ENCODE measurements around the gene INVS. TPM values are rescaled to one million over a fixed set of nuclear protein-coding genes. Genes with fewer than 3 reads are reported as not detected.

The INVS gene, protein sequence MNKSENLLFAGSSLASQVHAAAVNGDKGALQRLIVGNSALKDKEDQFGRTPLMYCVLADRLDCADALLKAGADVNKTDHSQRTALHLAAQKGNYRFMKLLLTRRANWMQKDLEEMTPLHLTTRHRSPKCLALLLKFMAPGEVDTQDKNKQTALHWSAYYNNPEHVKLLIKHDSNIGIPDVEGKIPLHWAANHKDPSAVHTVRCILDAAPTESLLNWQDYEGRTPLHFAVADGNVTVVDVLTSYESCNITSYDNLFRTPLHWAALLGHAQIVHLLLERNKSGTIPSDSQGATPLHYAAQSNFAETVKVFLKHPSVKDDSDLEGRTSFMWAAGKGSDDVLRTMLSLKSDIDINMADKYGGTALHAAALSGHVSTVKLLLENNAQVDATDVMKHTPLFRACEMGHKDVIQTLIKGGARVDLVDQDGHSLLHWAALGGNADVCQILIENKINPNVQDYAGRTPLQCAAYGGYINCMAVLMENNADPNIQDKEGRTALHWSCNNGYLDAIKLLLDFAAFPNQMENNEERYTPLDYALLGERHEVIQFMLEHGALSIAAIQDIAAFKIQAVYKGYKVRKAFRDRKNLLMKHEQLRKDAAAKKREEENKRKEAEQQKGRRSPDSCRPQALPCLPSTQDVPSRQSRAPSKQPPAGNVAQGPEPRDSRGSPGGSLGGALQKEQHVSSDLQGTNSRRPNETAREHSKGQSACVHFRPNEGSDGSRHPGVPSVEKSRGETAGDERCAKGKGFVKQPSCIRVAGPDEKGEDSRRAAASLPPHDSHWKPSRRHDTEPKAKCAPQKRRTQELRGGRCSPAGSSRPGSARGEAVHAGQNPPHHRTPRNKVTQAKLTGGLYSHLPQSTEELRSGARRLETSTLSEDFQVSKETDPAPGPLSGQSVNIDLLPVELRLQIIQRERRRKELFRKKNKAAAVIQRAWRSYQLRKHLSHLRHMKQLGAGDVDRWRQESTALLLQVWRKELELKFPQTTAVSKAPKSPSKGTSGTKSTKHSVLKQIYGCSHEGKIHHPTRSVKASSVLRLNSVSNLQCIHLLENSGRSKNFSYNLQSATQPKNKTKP
- 10 to 100 TPM; 31.7 to 37.1 TPM for total RNA-seq
- 13.3 TPM for polyA plus RNA-seq (ENCODE audit: insufficient read depth, low read depth, low replicate concordance)
- long read RNA-seq, donor 1: 0 reads
- long read RNA-seq, donor 2, partial matches to known transcripts: 31 of 45 reads
- long read RNA-seq, donor 2, other reads (novel, unspliced or antisense): 13 of 45 reads

DNA sequence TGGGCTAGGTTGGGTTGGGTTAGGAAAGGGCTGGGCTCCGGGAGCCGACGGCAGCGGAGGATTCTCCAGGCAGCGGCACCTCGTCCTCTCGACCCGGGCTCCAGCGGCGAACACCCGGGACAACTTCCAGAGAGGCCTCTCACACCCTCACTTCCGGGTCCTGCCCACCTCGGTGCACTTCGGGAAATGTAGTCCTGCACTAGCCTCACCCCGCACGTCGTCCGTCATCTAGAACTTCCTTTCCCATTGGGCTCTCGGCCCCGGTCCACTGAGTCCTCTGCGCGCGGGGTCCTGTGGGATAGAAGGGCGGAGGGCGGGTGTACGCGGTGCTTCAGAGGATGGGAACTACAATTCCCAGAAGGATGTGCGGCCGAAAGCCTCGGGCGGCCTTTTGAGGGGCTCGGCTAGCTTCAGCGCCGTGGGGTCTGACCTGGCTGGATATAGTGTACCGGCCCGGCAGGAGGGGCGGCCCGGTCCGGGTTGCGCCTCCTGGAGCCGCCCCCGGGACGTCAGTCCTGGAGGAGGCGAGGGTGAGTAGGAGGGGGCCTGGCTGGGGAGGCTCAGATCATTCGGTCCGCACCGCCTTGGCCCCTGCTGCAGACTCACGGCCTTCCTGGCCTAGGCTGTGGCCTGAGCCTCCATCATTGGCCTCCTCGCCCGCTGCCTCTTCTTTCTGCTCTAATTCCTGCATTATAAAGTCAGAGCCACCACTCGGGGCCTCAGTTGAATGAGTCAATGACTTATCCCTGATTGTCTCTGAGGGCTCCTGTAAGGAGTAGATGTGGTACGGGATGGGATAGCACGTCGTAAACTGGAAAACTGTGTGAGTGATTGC, at the start of gene INVS, which contains the start of gene ERP44:
INVS (plus strand) TSS at position 357 of the 835 bp plus-strand sequence. CDS start 5,279 bp downstream, outside the sequence.
ERP44 (minus strand) TSS at position 114 of the 835 bp plus-strand sequence. CDS start 160 bp downstream, outside the sequence.
- no peaks in the 10 kb centered on the region for H3K9me3 ChIP-seq
- peak within 1 kb of the TSS; percentile 81 to 90 for H3K27ac ChIP-seq
- peaks cover 8% of the 10 kb centered on the region for H3K4me1 ChIP-seq
- TF ChIP-seq, protein P1, sequence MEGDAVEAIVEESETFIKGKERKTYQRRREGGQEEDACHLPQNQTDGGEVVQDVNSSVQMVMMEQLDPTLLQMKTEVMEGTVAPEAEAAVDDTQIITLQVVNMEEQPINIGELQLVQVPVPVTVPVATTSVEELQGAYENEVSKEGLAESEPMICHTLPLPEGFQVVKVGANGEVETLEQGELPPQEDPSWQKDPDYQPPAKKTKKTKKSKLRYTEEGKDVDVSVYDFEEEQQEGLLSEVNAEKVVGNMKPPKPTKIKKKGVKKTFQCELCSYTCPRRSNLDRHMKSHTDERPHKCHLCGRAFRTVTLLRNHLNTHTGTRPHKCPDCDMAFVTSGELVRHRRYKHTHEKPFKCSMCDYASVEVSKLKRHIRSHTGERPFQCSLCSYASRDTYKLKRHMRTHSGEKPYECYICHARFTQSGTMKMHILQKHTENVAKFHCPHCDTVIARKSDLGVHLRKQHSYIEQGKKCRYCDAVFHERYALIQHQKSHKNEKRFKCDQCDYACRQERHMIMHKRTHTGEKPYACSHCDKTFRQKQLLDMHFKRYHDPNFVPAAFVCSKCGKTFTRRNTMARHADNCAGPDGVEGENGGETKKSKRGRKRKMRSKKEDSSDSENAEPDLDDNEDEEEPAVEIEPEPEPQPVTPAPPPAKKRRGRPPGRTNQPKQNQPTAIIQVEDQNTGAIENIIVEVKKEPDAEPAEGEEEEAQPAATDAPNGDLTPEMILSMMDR (IDR thresholded peaks at IDR 0.05): peak in 1 of 3 experiments; percentile 6
- peak; percentile 69 for TF ChIP-seq POLR2A (IDR thresholded peaks at IDR 0.05)
- peak; percentile 100 for DNase-seq
- no peaks in the 10 kb centered on the region for H3K36me3 ChIP-seq (ENCODE audit: low read depth, missing control alignments)
- H3K27me3 ChIP-seq: no peaks in the 10 kb centered on the region
- intact Hi-C loops (cut with DNase I; ENCODE audit: low total_unique reads): no loop called here
- peak within 1 kb of the TSS; percentile 94 to 97 for H3K4me3 ChIP-seq
- 0 to 1% methylated on average over 30 to 54 of the region's 54 CpGs for WGBS, 2 donors

DNA sequence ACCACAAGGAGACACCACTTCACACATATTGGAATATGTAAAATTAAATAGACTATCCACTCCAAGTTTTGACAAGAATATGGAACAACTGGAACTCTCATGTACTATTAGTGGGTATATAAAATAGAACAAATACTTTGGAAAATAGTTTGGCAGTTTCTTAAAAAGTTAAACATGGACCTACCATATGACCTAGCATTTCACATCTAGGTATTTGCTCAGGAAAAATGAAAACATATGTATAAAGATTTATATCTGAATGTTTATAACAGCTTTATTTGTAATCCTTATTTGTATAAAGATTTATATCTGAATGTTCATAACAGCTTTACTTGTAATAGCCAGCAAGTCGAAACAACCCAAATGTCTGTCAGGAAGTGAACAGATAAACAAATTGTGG, 49.5 kb upstream of the INVS start:
- intact Hi-C loops (cut with DNase I; ENCODE audit: low total_unique reads): no loop called here
- Histone ChIP-seq H3K4me3 (no peak overlapping the region), H3K27ac (no peak overlapping the region), H3K4me1 (no peaks in the 10 kb centered on the region), H3K36me3 (ENCODE audit: low read depth, missing control alignments) (no peaks in the 10 kb centered on the region), H3K9me3 (no peaks in the 10 kb centered on the region), H3K27me3 (no peaks in the 10 kb centered on the region)
- TF ChIP-seq, protein P1 (IDR thresholded peaks at IDR 0.05): no peak
- no peak for TF ChIP-seq POLR2A (IDR thresholded peaks at IDR 0.05)
- WGBS, 2 donors: 92 to 96% methylated on average over 1 of the region's 1 CpG
- no peak for DNase-seq

DNA sequence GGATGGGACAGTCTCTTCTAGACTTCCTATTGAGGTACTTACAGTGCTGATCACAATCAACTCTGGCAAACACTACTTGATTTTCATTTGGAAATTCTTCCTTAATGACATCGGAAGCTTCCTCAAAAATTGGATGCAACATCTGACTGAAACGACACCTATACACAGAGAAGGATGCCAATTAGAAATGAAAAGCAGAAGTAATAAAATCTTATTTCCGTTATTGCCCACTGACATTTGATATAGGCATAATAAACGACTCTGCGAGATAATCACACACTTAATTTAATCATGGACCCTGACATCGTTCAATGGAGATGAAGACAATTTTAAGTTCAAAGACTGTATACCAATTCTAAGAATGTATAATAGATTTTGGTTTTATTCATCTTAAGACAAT, 46.7 kb upstream of the INVS start:
- H3K36me3 ChIP-seq (ENCODE audit: low read depth, missing control alignments): no peaks in the 10 kb centered on the region
- no peaks in the 10 kb centered on the region for H3K4me1 ChIP-seq
- 47 to 62% methylated on average over 6 of the region's 6 CpGs for WGBS, 2 donors
- H3K27me3 ChIP-seq: no peaks in the 10 kb centered on the region
- DNase-seq: no peak
- H3K4me3 ChIP-seq: no peak overlapping the region
- TF ChIP-seq POLR2A (IDR thresholded peaks at IDR 0.05): no peak
- TF ChIP-seq, protein P1 (IDR thresholded peaks at IDR 0.05): no peak
- H3K9me3 ChIP-seq: no peaks in the 10 kb centered on the region
- peak overlapping the region in 1 of 2 donors; percentile 22 for H3K27ac ChIP-seq
- intact Hi-C loops (cut with DNase I; ENCODE audit: low total_unique reads): no loop called here

DNA sequence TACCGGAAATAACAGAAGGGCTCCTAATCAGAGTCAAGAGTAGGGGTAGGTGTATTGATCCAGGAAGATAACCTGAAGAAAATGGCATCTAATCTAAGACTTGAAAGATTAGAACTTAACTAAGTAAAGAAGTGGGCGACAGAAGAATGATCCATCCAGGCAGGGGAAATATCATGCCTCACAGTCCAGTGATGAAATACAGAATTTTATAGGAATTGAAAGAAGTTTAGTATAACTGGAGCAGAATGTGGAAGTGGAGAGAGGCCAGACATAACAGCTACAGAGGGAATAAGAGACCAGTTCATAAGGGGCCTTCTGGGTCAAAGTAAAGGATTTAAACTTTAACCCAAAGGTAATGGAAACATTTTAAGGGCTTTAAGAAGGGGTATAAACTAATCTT, 42.5 kb upstream of the INVS start:
- H3K27ac ChIP-seq: no peak overlapping the region
- intact Hi-C loops (cut with DNase I; ENCODE audit: low total_unique reads): no loop called here

More for the DNA sequence above, 42.5 kb upstream of the INVS start:
- DNase-seq: no peak
- no peak for TF ChIP-seq POLR2A (IDR thresholded peaks at IDR 0.05)
- TF ChIP-seq, protein P1 (IDR thresholded peaks at IDR 0.05): no peak
- H3K4me3 ChIP-seq: no peak overlapping the region
- no peaks in the 10 kb centered on the region for H3K36me3 ChIP-seq (ENCODE audit: low read depth, missing control alignments)
- 88 to 93% methylated on average over 2 of the region's 2 CpGs for WGBS, 2 donors
- H3K27me3 ChIP-seq: no peaks in the 10 kb centered on the region
- H3K9me3 ChIP-seq: no peaks in the 10 kb centered on the region
- no peaks in the 10 kb centered on the region for H3K4me1 ChIP-seq

Measured in testis (tissue), 5 donors.